ENCODE data around the gene TLK1.

DNA sequence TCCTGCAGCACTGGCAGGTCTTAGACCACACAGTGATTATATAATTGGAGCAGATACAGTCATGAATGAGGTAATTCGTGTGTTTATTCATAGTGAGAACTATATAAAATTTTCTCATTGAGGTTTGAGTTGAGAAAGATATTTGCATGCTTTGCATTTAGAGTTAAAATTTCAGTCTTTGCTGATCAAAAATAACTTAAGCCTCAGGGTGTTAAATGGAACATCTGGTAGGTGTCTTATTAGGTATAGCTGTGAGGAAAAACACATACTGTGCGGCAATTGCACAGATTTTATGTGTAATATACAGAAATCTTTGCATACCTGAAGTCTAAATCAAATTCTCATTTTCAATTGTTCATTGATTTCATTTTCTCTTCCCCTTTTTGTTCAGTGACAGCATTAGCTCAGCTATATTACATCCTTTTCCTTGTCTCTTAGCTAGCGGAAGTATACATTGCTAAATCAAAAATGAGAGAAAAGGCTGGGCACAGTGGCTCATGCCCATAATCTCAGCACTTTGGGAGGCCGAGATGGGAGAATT, 210.4 kb downstream of the TLK1 start:
- no peak for TF ChIP-seq CTCF (conservative IDR thresholded peaks at IDR 0.05; ENCODE audit: low read depth in 2 of 2)
- TF ChIP-seq EZH2phosphoT487 (IDR thresholded peaks at IDR 0.05; ENCODE audit: unreplicated experiment), result no peak
- TF ChIP-seq EZH2 (IDR thresholded peaks at IDR 0.05; ENCODE audit: low read depth, unreplicated experiment), result no peak
- TF ChIP-seq, protein P1, sequence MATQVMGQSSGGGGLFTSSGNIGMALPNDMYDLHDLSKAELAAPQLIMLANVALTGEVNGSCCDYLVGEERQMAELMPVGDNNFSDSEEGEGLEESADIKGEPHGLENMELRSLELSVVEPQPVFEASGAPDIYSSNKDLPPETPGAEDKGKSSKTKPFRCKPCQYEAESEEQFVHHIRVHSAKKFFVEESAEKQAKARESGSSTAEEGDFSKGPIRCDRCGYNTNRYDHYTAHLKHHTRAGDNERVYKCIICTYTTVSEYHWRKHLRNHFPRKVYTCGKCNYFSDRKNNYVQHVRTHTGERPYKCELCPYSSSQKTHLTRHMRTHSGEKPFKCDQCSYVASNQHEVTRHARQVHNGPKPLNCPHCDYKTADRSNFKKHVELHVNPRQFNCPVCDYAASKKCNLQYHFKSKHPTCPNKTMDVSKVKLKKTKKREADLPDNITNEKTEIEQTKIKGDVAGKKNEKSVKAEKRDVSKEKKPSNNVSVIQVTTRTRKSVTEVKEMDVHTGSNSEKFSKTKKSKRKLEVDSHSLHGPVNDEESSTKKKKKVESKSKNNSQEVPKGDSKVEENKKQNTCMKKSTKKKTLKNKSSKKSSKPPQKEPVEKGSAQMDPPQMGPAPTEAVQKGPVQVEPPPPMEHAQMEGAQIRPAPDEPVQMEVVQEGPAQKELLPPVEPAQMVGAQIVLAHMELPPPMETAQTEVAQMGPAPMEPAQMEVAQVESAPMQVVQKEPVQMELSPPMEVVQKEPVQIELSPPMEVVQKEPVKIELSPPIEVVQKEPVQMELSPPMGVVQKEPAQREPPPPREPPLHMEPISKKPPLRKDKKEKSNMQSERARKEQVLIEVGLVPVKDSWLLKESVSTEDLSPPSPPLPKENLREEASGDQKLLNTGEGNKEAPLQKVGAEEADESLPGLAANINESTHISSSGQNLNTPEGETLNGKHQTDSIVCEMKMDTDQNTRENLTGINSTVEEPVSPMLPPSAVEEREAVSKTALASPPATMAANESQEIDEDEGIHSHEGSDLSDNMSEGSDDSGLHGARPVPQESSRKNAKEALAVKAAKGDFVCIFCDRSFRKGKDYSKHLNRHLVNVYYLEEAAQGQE (IDR thresholded peaks at IDR 0.05; ENCODE audit: unreplicated experiment), result no peak
- TF ChIP-seq POLR2AphosphoS5 (IDR thresholded peaks at IDR 0.05; ENCODE audit: low read depth), result no peak
- no peak for TF ChIP-seq ZNF331 (CRISPR knock-in tag; IDR thresholded peaks at IDR 0.05; ENCODE audit: low read depth)
- TF ChIP-seq CREB1 (CRISPR knock-in tag; IDR thresholded peaks at IDR 0.05; ENCODE audit: low read depth), result no peak
- TF ChIP-seq ZNF462 (CRISPR knock-in tag; IDR thresholded peaks at IDR 0.05), result no peak
- no peak for TF ChIP-seq ETS1 (IDR thresholded peaks at IDR 0.05)
- no peak for TF ChIP-seq NANOG (IDR thresholded peaks at IDR 0.05; ENCODE audit: borderline replicate concordance)
- TF ChIP-seq JUNB (IDR thresholded peaks at IDR 0.05; ENCODE audit: unreplicated experiment), result no peak
